GM12891 (cell line): ENCODE measurements around the gene KRTAP1-4.
"Not testable (repeated sequence)": the region's sequence is repeated elsewhere in the genome, so short reads cannot be mapped to it uniquely, and the experiment has no call there.

Source experiments
- PAX5 ChIP-seq: IDR thresholded peaks from 2 replicates; pipeline ENCODE4 v1.6.1; 2011; ENCODE audit warnings: low read length, moderate library complexity, mild to moderate bottlenecking; ENCODE audit not compliant: insufficient read depth, severe bottlenecking
- POLR2A ChIP-seq: IDR thresholded peaks from 2 replicates; pipeline ENCODE4 v1.6.1; 2011; ENCODE audit warnings: low read depth, low read length, control low read depth
- POLR2AphosphoS5 ChIP-seq: IDR thresholded peaks from 2 replicates; pipeline ENCODE4 v1.6.1; 2011; ENCODE audit warnings: low read depth, low read length, control low read depth
- POU2F2 ChIP-seq: IDR thresholded peaks from 2 replicates; pipeline ENCODE4 v1.6.1; 2011; ENCODE audit warnings: low read depth, mild to moderate bottlenecking, control low read depth, low read length, moderate library complexity
- TAF1 ChIP-seq: IDR thresholded peaks from 2 replicates; pipeline ENCODE4 v1.6.1; 2011; ENCODE audit warnings: low read depth, low read length, control low read depth

GRCh38 chr17:41065016-41065689 lies 35.2 kb upstream of the KRTAP1-4 start:
- TF ChIP-seq POLR2A, PAX5, POLR2AphosphoS5, TAF1, POU2F2: not testable (repeated sequence)
